MG63 (cell line): ENCODE data around the gene NKAPL. TPM values are rescaled to one million over a fixed set of nuclear protein-coding genes. Genes with fewer than 3 reads are reported as not detected.

Experiments
- DNase-seq: peaks from one replicate; pipeline ENCODE4 v3.0.0-alpha.2; 2020
- H3K27me3 ChIP-seq: fragments of 250-450 bp; sonication (Bioruptor Pico); 2 replicates; pipeline ENCODE4 v1.5.1; 2020; ENCODE audit warnings: mild to moderate bottlenecking, moderate library complexity
- H3K36me3 ChIP-seq: fragments of 250-450 bp; sonication (Bioruptor Pico); 2 replicates; pipeline ENCODE4 v1.5.1; 2020; ENCODE audit warnings: mild to moderate bottlenecking, moderate library complexity
- H3K4me3 ChIP-seq: fragments of 250-450 bp; sonication (Bioruptor Pico); 2 replicates; pipeline ENCODE4 v1.5.1; 2020; ENCODE audit warnings: mild to moderate bottlenecking, moderate library complexity
- H3K9me3 ChIP-seq: fragments of 250-450 bp; sonication (Bioruptor Pico); 2 replicates; pipeline ENCODE4 v1.5.1; 2020; ENCODE audit warnings: mild to moderate bottlenecking, moderate library complexity
- total RNA-seq: library from RNA; depleted of rRNA; stranded (reverse); fragments of >200 nt; shearing (Covaris generic); gene quantifications from 2 replicates; pipeline ENCODE4 v1.2.3, GENCODE V29; 2014; ENCODE audit warnings: low replicate concordance

Gene NKAPL
- total RNA-seq, 1 experiment from 2014 or later, result not detected

DNA sequence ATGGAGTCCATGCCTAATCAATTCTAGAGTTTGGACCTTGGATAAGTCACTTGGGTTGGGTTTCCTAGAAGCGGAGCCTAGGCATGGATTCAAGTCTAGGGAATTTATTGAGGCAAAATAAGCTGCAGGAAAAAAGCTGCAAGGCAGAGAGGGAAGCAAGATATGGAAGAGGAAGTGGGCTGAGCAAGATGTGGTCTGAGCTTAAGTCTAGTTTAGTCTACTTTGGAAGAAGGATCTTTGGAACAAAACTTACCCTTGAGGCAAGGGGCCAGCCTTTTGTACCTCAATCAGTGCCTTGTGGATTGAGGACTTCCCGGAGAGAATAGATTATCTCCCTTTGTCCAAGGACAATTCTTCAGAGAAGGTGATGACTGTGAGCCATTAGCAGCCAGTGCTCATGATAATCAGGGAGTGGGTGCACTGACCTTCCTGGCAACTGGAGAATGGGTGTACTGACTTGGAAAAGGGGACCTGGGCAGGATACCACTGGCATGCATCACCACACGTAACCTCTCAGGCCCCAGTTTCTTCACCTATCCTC lies 23.1 kb upstream of the NKAPL start:
- H3K9me3 ChIP-seq, result no peaks in the 10 kb centered on the region
- H3K36me3 ChIP-seq, result peaks cover 4% of the 10 kb centered on the region
- no peak overlapping the region for H3K4me3 ChIP-seq
- no peaks in the 10 kb centered on the region for H3K27me3 ChIP-seq
- no peak for DNase-seq

- DNase-seq, result no peak
- Histone ChIP-seq H3K4me3 (no peak overlapping the region), H3K36me3 (0 out of 2 replicates have a peak, but pooled peaks cover 2% of the 10 kb centered on the region), H3K9me3 (no peaks in the 10 kb centered on the region), H3K27me3 (no peaks in the 10 kb centered on the region)
These were observed 19.5 kb upstream of the NKAPL start for GRCh38 chr6:28239636-28240035.

GRCh38 chr6:28240471-28240870 lies 18.6 kb upstream of the NKAPL start:
- DNase-seq, result no peak
- H3K9me3 ChIP-seq, result no peaks in the 10 kb centered on the region
- no peaks in the 10 kb centered on the region for H3K27me3 ChIP-seq
- 0 out of 2 replicates have a peak, but pooled peaks cover 2% of the 10 kb centered on the region for H3K36me3 ChIP-seq
- H3K4me3 ChIP-seq, result no peak overlapping the region

- Histone ChIP-seq H3K4me3 (no peak overlapping the region), H3K36me3 (0 out of 2 replicates have a peak, but pooled peaks cover 2% of the 10 kb centered on the region), H3K27me3 (no peaks in the 10 kb centered on the region), H3K9me3 (no peaks in the 10 kb centered on the region)
- DNase-seq, result no peak
These were observed 15.2 kb upstream of the NKAPL start for GRCh38 chr6:28243946-28244345.

- Histone ChIP-seq H3K36me3 (0 out of 2 replicates have a peak, but pooled peaks cover 4% of the 10 kb centered on the region), H3K27me3 (no peaks in the 10 kb centered on the region)
- DNase-seq, result no peak
These were observed 13.7 kb upstream of the NKAPL start for GRCh38 chr6:28245206-28245941.

GRCh38 chr6:28248916-28249315 lies 10.2 kb upstream of the NKAPL start:
- Histone ChIP-seq H3K9me3 (no peaks in the 10 kb centered on the region), H3K36me3 (0 out of 2 replicates have a peak, but pooled peaks cover 4% of the 10 kb centered on the region), H3K27me3 (no peaks in the 10 kb centered on the region), H3K4me3 (no peak overlapping the region)
- DNase-seq, result no peak

More at GRCh38 chr6:28245206-28245941, 13.7 kb upstream of the NKAPL start:
- Histone ChIP-seq H3K4me3 (no peak overlapping the region), H3K9me3 (no peaks in the 10 kb centered on the region)

DNA sequence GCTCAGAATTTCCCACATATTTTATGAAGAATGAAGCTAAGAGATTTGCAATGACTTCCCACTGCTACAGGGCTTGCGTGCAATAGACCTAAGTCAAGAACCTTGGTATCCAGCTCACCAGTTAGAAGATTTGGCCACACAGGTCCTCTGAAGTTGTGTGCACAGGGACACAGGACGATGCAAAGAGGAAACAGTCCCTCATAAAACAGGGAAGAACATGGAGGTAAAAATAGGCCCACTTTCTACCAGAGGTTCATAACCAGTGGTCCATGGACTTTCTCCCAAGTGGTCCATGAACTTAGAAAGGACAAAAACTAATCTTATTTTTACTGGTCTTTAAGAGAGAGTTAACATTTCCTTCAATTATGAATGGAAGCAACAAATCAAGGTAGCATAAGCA lies 8.3 kb upstream of the NKAPL start:
- Histone ChIP-seq H3K4me3 (peak overlapping the region; percentile 79), H3K36me3 (0 out of 2 replicates have a peak, but pooled peaks cover 2% of the 10 kb centered on the region), H3K27me3 (no peaks in the 10 kb centered on the region), H3K9me3 (no peaks in the 10 kb centered on the region)
- DNase-seq, result no peak

DNA sequence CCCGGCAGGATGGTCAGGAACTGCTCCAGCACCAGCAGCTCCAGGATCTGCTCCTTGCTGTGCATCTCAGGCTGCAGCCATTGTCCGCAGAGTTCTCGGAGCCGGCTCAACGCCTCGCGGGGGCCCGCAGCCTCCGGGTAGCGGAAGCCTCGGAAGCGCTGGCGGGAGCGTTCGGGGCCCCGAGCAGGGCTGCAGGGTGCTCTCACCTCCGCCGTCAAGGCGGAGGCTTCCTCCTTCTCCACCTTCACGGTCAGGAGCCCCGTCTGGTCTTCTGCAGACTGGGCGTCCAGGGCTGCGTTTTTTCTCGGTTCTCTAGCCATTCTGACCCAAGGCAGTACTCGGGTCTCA lies 7.5 kb upstream of the NKAPL start:
- DNase-seq, result no peak
- no peaks in the 10 kb centered on the region for H3K27me3 ChIP-seq
- peak overlapping the region; percentile 79 for H3K4me3 ChIP-seq
- H3K9me3 ChIP-seq, result no peaks in the 10 kb centered on the region
- H3K36me3 ChIP-seq, result 0 out of 2 replicates have a peak, but pooled peaks cover 2% of the 10 kb centered on the region

- H3K36me3 ChIP-seq, result 0 out of 2 replicates have a peak, but pooled peaks cover 2% of the 10 kb centered on the region
- no peaks in the 10 kb centered on the region for H3K27me3 ChIP-seq
- H3K4me3 ChIP-seq, result peak within 1 kb of the TSS; percentile 79
- peak; percentile 74 for DNase-seq
- no peaks in the 10 kb centered on the region for H3K9me3 ChIP-seq
These were observed 6.8 kb upstream of the NKAPL start, which contains the start of gene ZKSCAN4 for GRCh38 chr6:28252009-28252975. Gene ZKSCAN4 (minus strand): TSS chr6:28252269. CDS start chr6:28251980, 289 bp downstream.

DNA sequence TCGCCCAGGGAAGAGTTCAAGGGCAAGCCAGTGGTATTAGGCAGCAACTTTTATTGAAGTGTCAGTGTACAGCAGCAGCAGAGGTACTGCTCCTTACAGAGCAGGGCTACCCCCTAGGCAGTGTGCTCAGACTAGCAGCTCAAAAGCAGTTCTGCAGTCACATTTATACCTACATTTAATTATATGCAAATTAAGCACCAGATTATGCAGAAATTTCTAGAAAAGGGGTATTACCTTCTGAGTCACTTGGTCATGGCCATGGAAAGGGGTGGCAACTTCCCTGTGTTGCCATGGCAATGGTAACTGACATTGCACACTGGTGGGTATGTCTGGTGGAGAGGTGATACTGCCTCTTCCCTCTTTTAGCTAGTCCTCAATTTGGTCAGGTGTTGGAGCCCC lies 5.0 kb upstream of the NKAPL start:
- Histone ChIP-seq H3K4me3 (no peak overlapping the region), H3K9me3 (no peaks in the 10 kb centered on the region), H3K36me3 (0 out of 2 replicates have a peak, but pooled peaks cover 2% of the 10 kb centered on the region), H3K27me3 (no peaks in the 10 kb centered on the region)
- no peak for DNase-seq

GRCh38 chr6:28257042-28257441 lies 2.1 kb upstream of the NKAPL start:
- Histone ChIP-seq H3K9me3 (no peaks in the 10 kb centered on the region), H3K27me3 (no peaks in the 10 kb centered on the region), H3K36me3 (no peaks in the 10 kb centered on the region), H3K4me3 (no peak overlapping the region)
- DNase-seq, result no peak

DNA sequence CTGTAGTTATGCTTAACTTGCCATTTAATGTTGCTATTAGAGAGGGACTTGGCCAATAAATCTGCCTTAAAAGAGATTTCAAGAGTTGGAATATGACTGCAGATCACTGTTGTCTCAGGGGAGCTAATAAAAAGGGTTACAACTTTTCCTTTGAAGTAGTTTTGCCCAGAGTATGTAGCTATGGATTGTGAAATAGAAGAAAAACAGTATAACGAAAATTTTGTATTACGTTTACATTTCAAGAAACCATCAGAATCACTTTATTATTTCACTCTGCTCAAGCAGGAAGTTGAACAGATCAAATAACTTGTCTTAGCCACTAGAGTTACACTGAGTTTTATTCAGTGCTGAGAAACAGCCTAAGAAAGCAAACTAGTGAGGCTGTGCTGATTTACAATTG lies 4.8 kb downstream of the NKAPL start:
- Histone ChIP-seq H3K4me3 (no peak overlapping the region), H3K36me3 (no peaks in the 10 kb centered on the region), H3K9me3 (no peaks in the 10 kb centered on the region), H3K27me3 (no peaks in the 10 kb centered on the region)
- no peak for DNase-seq

DNA sequence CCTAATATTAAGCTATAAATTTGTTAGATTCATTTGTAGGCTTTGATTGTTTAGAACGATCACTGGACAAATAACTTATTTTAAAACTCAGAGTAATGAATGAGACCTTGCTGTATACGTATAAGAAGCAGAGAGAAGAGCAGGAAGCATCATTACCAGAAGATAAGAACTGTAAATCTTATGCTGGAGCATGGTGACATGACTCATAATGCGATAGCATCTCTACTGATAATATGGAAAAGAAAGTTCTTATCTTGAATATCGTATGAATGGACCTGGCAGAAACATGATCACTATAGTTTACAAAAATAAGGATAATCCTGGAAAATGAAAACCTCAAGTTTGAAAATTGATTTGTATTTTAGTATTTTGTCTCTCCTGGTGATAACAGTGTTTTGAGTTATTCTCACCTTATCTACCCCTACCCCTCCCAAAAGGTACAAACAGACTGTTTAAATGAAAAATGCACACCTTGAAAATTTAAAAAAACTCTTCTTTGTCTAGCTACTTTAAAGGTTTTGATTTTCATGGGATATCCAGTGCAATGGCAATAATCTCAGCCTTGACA lies 5.8 kb downstream of the NKAPL start:
- H3K4me3 ChIP-seq, result no peak overlapping the region
- H3K27me3 ChIP-seq, result no peaks in the 10 kb centered on the region
- 0 out of 2 replicates have a peak, but pooled peaks cover under 1% of the 10 kb centered on the region for H3K36me3 ChIP-seq
- peaks cover 2% of the 10 kb centered on the region for H3K9me3 ChIP-seq
- DNase-seq, result no peak

DNA sequence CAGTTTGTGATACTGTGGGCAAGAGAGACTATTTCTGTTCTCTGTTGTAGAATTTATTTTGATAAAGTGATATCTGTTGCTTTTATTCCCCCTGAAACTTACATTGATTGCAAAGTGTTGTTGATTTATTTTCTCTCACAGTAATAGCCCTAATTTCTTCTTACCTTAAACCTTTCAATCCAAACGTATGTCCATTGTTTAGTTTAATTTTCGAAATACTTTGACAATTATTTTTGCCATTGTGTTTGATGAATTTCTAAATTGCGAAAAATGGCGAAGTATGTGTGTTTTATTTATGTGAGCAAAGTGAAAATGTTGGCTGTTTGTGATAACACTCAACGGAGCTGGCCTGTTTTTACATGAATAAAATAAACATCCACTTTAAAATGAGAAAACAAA lies 7.5 kb downstream of the NKAPL start:
- Histone ChIP-seq H3K4me3 (peak overlapping the region; percentile 71), H3K9me3 (peaks cover 2% of the 10 kb centered on the region), H3K36me3 (0 out of 2 replicates have a peak, but pooled peaks cover 3% of the 10 kb centered on the region), H3K27me3 (no peaks in the 10 kb centered on the region)
- DNase-seq, result no peak

DNA sequence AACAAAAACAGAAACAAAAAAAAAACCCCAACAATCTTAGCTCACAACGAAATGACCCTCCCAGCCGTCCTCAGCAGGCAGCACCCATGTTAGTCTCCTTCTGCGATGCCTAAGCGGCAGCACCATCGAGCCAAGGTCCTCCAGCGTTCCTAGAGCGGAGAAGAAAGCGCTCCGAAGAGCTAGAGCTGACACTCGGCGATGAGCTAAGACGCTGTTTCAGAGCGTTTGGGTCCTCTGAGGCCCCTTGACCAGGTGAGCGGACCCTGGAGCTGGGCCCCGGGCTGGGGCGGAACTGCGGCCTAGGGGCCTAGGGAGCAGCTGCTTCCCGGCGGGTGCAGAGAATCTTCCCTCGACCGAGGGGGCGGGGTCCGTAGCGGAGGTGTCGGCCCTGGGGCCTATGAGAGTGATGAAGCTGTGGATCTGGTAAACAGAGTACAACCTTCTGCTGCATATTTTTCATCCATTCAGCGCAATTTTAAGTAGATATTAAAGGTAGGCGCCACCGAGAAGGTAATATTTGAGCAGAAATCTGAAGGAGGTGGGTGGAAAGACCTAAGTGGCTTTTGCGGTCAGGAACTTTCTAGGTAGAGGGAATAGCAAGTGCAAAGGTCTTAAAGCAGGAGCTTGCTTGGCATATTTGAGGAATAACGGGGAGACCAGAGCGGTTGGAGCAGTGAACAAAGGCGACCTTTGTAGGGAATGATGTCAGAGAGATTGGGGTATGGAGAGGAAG lies 8.0 kb downstream of the NKAPL start, which contains the start of gene ZSCAN26:
Gene ZSCAN26, plus strand, starts transcription at position 182 of the 733 bp plus-strand sequence. CDS start 4,777 bp downstream, outside the sequence.
- Histone ChIP-seq H3K36me3 (0 out of 2 replicates have a peak, but pooled peaks cover 3% of the 10 kb centered on the region), H3K4me3 (peak within 1 kb of the TSS; percentile 71), H3K27me3 (no peaks in the 10 kb centered on the region), H3K9me3 (peaks cover 2% of the 10 kb centered on the region)
- DNase-seq, result peak; percentile 81

- Histone ChIP-seq H3K9me3 (peaks cover 2% of the 10 kb centered on the region), H3K27me3 (no peaks in the 10 kb centered on the region), H3K36me3 (peaks cover 5% of the 10 kb centered on the region; the same call in 1 of the 2 replicates), H3K4me3 (peak overlapping the region; percentile 71)
- no peak for DNase-seq
These were observed 8.6 kb downstream of the NKAPL start for GRCh38 chr6:28267695-28268059.
